IPS-15b (cell line): ENCODE data around the gene NBPF3.
"Not testable (repeated sequence)": the region's sequence is repeated elsewhere in the genome, so short reads cannot be mapped to it uniquely, and the experiment has no call there.

ENCODE experiments used
- H3K27me3 ChIP-seq: one replicate; pipeline ENCODE4 v1.6.1; 2013; ENCODE audit warnings: low read length; ENCODE audit not compliant: control insufficient read depth, insufficient read depth
- H3K36me3 ChIP-seq: one replicate; pipeline ENCODE4 v1.6.1; 2013; ENCODE audit warnings: low read length; ENCODE audit not compliant: control insufficient read depth, insufficient read depth
- H3K4me1 ChIP-seq: one replicate; pipeline ENCODE4 v1.6.1; 2013; ENCODE audit warnings: mild to moderate bottlenecking, low read length; ENCODE audit not compliant: control insufficient read depth, insufficient read depth
- H3K4me3 ChIP-seq: one replicate; pipeline ENCODE4 v1.5.1; 2013; ENCODE audit warnings: low read depth, low read length
- H3K9ac ChIP-seq: one replicate; pipeline ENCODE4 v1.6.1; 2013; ENCODE audit warnings: low read depth, mild to moderate bottlenecking, low read length
- H3K9me3 ChIP-seq: one replicate; pipeline ENCODE4 v1.6.1; 2013; ENCODE audit warnings: mild to moderate bottlenecking, low read length; ENCODE audit not compliant: control insufficient read depth, insufficient read depth

The NBPF3 gene, protein sequence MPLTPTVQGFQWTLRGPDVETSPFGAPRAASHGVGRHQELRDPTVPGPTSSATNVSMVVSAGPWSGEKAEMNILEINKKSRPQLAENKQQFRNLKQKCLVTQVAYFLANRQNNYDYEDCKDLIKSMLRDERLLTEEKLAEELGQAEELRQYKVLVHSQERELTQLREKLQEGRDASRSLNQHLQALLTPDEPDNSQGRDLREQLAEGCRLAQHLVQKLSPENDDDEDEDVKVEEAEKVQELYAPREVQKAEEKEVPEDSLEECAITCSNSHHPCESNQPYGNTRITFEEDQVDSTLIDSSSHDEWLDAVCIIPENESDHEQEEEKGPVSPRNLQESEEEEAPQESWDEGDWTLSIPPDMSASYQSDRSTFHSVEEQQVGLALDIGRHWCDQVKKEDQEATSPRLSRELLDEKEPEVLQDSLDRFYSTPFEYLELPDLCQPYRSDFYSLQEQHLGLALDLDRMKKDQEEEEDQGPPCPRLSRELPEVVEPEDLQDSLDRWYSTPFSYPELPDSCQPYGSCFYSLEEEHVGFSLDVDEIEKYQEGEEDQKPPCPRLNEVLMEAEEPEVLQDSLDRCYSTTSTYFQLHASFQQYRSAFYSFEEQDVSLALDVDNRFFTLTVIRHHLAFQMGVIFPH

DNA sequence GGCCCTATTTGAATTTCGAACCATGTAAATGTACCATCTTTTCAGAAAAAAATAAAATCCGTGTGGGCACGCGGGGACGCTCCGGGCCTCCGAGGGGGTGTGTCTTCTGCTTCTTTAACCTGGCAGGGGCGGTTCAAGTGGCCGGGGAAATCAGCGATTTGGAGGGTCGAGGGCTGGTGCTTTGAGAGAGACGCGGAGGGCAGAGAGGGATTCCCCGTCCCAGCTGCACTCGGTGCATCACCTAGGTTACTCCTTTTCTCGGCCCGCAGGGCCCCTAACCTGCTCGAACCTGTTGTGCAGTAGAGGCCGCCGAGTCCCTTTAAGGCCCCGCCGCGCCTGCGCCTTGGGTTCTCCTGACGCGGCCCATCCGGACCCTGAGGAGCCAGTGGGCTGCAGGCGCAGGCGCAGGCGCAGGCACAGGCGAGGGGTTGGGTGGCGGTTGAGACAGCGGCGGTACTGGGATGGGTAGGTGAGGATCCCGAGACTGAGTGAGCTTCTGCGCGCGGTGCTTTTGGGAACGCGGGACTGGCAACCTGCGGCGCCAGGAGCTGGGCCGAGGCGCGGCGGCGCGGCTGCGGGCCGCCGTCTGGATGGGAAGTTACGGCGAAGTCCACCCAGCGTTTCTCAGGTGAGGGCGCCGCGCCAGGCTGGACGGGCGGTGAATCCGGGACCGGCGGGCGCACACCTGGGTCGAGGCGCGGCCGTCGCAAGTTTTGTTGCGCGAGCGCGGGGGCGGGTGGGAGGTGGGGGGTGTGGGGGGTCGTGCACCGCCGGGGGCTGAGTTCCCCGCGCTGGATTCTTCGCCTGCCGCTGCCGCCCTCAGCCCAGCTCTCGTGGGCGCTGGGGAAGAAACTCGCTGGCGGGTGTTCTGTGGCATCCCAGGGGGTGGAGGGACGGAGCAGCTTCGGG lies at the start of gene NBPF3:
Gene NBPF3 (plus strand): TSS at position 417 of the 909 bp plus-strand sequence. CDS start 4,950 bp downstream, outside the sequence.
- H3K4me1 ChIP-seq: no peaks in the 10 kb centered on the region
- H3K36me3 ChIP-seq: no peaks in the 10 kb centered on the region
- H3K4me3 ChIP-seq: peak within 1 kb of the TSS; percentile 71
- peaks cover 29% of the 10 kb centered on the region for H3K27me3 ChIP-seq
- H3K9ac ChIP-seq: peak within 1 kb of the TSS; percentile 50
- no peaks in the 10 kb centered on the region for H3K9me3 ChIP-seq

- Histone ChIP-seq H3K36me3 (no peaks in the 10 kb centered on the region), H3K27me3 (no peaks in the 10 kb centered on the region), H3K9me3 (no peaks in the 10 kb centered on the region), H3K9ac (no peak overlapping the region), H3K4me1 (no peaks in the 10 kb centered on the region), H3K4me3 (no peak overlapping the region)
Observed at GRCh38 chr1:21391497-21391896, 48.4 kb upstream of the NBPF3 start.

DNA sequence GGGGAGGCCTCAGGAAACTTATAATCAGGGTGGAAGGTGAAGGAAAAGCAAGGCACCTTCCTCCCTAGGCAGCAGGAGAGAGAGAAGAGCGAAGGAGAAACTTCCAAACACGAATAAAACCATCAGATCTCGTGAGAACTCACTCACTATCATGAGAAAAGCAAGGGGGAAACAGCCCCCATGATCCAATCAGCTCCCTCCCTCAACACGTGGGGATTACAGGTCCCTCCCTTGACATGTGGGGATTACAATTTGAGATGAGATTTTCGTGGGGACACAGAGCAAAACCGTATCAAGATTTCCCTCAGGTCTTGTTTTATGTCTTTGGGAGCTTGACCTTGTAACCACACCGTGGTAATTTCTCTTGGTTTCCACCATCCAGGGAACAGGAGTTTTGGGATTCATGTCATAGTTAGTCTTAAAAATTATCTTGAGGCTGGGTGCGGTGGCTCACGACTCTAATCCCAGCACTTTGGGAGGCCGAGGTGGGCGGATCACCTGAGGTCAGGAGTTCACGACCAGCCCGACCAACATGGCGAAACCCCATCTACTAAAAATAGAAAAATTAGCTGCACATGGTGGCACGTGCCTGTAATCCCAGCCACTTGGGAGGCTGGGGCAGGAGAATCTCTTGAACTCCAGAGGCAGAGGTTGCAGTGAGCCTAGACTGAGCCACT lies 47.2 kb upstream of the NBPF3 start:
- Histone ChIP-seq H3K36me3 (no peaks in the 10 kb centered on the region), H3K9me3 (no peaks in the 10 kb centered on the region), H3K27me3 (no peaks in the 10 kb centered on the region), H3K4me3 (no peak overlapping the region), H3K9ac (no peak overlapping the region), H3K4me1 (no peaks in the 10 kb centered on the region)

GRCh38 chr1:21396516-21396915 lies 43.4 kb upstream of the NBPF3 start:
- Histone ChIP-seq H3K4me1 (no peaks in the 10 kb centered on the region), H3K9me3 (no peaks in the 10 kb centered on the region), H3K9ac (no peak overlapping the region), H3K36me3 (no peaks in the 10 kb centered on the region), H3K4me3 (no peak overlapping the region), H3K27me3 (no peaks in the 10 kb centered on the region)

GRCh38 chr1:21397813-21398188 lies 42.1 kb upstream of the NBPF3 start:
- no peak overlapping the region for H3K4me3 ChIP-seq
- H3K9me3 ChIP-seq: no peaks in the 10 kb centered on the region
- H3K36me3 ChIP-seq: no peaks in the 10 kb centered on the region
- no peaks in the 10 kb centered on the region for H3K27me3 ChIP-seq
- no peaks in the 10 kb centered on the region for H3K4me1 ChIP-seq
- no peak overlapping the region for H3K9ac ChIP-seq

DNA sequence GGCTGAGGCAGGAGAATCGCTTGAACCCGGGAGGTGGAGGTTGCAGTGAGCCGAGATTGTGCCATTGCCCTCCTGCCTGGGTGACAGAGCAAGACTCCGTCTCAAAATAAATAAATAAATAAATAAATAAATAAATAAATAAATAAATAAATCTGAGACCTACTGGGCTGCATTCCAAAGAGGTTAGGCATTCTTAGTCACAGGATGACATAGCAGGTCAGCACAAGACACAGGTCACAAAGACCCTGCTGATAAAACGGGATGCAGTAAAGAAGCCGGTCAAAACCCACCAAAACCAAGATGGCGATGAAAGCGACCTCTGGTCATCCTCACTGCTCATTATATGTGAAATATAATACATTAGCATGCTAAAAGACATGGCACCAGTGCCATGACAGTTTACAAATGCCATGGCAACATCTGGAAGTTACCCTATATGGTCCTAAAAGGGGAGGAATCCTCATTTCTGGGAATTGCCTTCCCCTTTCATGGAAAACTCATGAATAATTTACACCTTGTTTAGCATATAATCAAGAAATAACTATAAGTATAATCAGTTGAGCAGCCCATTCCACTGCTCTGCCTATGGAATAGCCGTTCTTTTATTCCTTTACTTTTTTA lies 38.1 kb upstream of the NBPF3 start:
- H3K36me3 ChIP-seq, H3K4me3 ChIP-seq, H3K27me3 ChIP-seq, H3K9ac ChIP-seq, H3K4me1 ChIP-seq, H3K9me3 ChIP-seq: not testable (repeated sequence)

- no peak overlapping the region for H3K4me3 ChIP-seq
- no peaks in the 10 kb centered on the region for H3K4me1 ChIP-seq
- no peaks in the 10 kb centered on the region for H3K9me3 ChIP-seq
- H3K9ac ChIP-seq: no peak overlapping the region
- H3K36me3 ChIP-seq: no peaks in the 10 kb centered on the region
- peaks cover 3% of the 10 kb centered on the region for H3K27me3 ChIP-seq
Observed at GRCh38 chr1:21406659-21407058, 33.3 kb upstream of the NBPF3 start.

- H3K27me3 ChIP-seq, H3K9ac ChIP-seq, H3K4me3 ChIP-seq, H3K9me3 ChIP-seq, H3K36me3 ChIP-seq, H3K4me1 ChIP-seq: not testable (repeated sequence)
Observed at GRCh38 chr1:21409897-21410296, 30.0 kb upstream of the NBPF3 start.

DNA sequence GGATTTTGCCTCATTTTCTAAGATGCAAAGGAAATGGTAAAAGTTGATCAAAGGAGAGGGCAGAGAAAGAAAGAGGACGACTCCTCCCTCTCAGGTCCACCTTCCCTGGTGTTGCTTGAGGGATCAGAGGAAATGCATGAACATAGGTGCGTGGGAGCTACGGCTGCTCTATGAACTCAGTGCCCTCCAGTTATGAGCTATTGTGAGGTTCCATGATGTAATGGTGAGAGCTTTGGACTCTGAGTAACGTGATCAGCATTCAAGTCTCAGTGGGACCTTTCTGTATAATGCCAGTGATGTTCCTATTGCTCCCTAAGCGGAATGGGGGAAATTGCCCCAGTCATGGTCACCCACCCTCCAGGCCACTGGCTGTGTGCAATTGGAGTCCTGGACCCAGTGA lies 25.9 kb upstream of the NBPF3 start:
- Histone ChIP-seq H3K36me3 (no peaks in the 10 kb centered on the region), H3K9me3 (no peaks in the 10 kb centered on the region), H3K4me1 (no peaks in the 10 kb centered on the region), H3K27me3 (peaks cover 5% of the 10 kb centered on the region), H3K9ac (no peak overlapping the region), H3K4me3 (no peak overlapping the region)

DNA sequence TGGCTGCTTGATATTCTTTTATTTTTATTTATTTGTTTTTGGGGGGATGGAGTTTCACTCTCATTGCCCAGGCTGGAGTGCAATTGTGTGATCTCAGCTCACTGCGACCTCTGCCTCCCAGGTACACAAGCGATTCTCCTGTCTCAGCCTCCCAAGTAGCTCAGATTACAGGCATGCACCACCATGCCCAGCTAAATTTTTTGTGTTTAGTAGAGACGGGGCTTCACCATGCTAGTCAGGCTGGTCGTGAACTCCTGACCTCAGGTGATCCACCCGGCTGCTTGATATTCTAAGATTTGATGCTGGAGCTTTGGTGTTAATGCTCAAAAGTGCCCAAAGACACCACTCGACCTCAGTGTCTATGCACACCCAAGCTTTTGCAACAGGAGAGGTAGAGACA lies 19.6 kb upstream of the NBPF3 start:
- not testable (repeated sequence) for H3K36me3 ChIP-seq, H3K4me3 ChIP-seq, H3K9me3 ChIP-seq, H3K9ac ChIP-seq, H3K27me3 ChIP-seq, H3K4me1 ChIP-seq

GRCh38 chr1:21421307-21421706 lies 18.6 kb upstream of the NBPF3 start:
- H3K4me3 ChIP-seq, H3K4me1 ChIP-seq, H3K9me3 ChIP-seq, H3K9ac ChIP-seq, H3K36me3 ChIP-seq, H3K27me3 ChIP-seq: not testable (repeated sequence)
